ENCODE measurements around the gene ALKBH5. TPM values are rescaled to one million over a fixed set of nuclear protein-coding genes. Genes with fewer than 3 reads are reported as not detected.

Gene ALKBH5
- total RNA-seq, 1 experiment from 2014 or later: 94.5 TPM

DNA sequence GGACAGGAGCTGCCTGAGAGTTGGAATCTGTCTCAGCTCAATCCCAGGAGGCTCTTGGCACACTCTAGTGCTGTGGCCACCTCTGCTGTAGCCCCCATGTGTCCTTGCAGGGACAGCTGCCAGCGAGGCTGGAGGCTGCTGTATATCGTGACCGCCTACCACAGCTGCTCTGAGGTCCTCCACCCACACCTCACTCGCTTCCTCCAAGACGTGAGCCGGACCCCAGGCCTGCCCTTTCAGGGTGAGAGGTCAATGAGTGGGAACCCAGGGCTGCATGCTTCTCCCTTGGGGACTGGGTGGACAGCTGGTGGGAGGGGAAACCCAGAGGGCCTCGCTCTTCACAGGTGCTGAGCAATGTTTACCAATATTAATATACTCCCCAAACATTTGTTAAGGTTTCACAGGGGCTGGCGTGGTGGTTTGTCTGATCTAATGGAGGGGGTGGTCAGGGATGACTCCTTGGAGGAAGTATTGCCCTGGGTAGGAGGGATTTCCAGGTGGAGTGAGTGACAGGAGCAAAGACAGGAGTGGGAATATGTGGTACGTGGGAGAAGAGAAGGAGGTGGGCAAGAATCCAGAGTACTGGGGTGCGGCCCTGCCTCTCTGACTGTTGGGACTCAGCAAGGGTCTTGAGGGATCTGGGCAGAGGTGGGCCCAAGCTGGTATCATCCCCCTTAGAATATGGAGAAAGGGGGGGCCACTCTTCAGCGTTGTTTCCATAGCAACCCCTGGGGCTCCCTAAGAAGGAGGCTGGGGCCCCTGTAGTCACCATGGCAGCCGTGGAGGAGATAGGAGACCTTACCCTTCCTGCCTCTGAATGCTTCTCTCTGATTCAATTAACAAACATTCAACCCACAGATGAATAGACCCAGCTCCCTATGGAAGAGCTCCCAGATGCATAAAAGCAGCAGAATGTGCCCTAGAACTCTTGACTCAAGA is 22.2 kb upstream of the ALKBH5 start:
- Histone ChIP-seq H3K27me3 (ENCODE audit: control insufficient read depth, insufficient read depth, low read length) (no peaks in the 10 kb centered on the region), H3K36me3 (ENCODE audit: control insufficient read depth, insufficient read depth, low read length) (no peaks in the 10 kb centered on the region), H3K9me3 (ENCODE audit: control insufficient read depth, insufficient read depth, low read depth, low read length) (no peaks in the 10 kb centered on the region), H3K4me3 (ENCODE audit: low read depth in 2 of 2, low read length in 2 of 2) (no peak overlapping the region), H3K27ac (ENCODE audit: low read length) (no peak overlapping the region), H3K4me1 (ENCODE audit: control insufficient read depth, insufficient read depth, low read length) (no peaks in the 10 kb centered on the region)
- intact Hi-C loops (cut with micrococcal nuclease; ENCODE audit: unreplicated experiment) (no loop called here), in situ Hi-C loops (cut with HindIII; ENCODE audit: low pct_unique_long_range_greater_than_20kb, low sequenced_read_pairs) (no loop called here)
- DNase-seq (ENCODE audit: low read depth, low spot score) (no peak), ATAC-seq (no peak)
- TF ChIP-seq TCF7L2 (IDR thresholded peaks at IDR 0.05; ENCODE audit: low read depth, low read length) (no peak), POLR2AphosphoS5 (IDR thresholded peaks at IDR 0.05; ENCODE audit: low read depth, low read length) (no peak), SIN3A (IDR thresholded peaks at IDR 0.05; ENCODE audit: borderline replicate concordance, insufficient read depth, low read depth, low read length) (no peak)
- TF ChIP-seq, protein P1, sequence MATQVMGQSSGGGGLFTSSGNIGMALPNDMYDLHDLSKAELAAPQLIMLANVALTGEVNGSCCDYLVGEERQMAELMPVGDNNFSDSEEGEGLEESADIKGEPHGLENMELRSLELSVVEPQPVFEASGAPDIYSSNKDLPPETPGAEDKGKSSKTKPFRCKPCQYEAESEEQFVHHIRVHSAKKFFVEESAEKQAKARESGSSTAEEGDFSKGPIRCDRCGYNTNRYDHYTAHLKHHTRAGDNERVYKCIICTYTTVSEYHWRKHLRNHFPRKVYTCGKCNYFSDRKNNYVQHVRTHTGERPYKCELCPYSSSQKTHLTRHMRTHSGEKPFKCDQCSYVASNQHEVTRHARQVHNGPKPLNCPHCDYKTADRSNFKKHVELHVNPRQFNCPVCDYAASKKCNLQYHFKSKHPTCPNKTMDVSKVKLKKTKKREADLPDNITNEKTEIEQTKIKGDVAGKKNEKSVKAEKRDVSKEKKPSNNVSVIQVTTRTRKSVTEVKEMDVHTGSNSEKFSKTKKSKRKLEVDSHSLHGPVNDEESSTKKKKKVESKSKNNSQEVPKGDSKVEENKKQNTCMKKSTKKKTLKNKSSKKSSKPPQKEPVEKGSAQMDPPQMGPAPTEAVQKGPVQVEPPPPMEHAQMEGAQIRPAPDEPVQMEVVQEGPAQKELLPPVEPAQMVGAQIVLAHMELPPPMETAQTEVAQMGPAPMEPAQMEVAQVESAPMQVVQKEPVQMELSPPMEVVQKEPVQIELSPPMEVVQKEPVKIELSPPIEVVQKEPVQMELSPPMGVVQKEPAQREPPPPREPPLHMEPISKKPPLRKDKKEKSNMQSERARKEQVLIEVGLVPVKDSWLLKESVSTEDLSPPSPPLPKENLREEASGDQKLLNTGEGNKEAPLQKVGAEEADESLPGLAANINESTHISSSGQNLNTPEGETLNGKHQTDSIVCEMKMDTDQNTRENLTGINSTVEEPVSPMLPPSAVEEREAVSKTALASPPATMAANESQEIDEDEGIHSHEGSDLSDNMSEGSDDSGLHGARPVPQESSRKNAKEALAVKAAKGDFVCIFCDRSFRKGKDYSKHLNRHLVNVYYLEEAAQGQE (IDR thresholded peaks at IDR 0.05; ENCODE audit: insufficient read depth in 1 of 2, low read depth in 2 of 2, low read length in 1 of 2): no peak
- TF ChIP-seq, protein P2, sequence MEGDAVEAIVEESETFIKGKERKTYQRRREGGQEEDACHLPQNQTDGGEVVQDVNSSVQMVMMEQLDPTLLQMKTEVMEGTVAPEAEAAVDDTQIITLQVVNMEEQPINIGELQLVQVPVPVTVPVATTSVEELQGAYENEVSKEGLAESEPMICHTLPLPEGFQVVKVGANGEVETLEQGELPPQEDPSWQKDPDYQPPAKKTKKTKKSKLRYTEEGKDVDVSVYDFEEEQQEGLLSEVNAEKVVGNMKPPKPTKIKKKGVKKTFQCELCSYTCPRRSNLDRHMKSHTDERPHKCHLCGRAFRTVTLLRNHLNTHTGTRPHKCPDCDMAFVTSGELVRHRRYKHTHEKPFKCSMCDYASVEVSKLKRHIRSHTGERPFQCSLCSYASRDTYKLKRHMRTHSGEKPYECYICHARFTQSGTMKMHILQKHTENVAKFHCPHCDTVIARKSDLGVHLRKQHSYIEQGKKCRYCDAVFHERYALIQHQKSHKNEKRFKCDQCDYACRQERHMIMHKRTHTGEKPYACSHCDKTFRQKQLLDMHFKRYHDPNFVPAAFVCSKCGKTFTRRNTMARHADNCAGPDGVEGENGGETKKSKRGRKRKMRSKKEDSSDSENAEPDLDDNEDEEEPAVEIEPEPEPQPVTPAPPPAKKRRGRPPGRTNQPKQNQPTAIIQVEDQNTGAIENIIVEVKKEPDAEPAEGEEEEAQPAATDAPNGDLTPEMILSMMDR (IDR thresholded peaks at IDR 0.05): no peak
- CTCF ChIA-PET: no interaction called here
- POLR2A ChIA-PET: no interaction called here
- BruUV-seq (replicated peaks): no TSS peak

DNA sequence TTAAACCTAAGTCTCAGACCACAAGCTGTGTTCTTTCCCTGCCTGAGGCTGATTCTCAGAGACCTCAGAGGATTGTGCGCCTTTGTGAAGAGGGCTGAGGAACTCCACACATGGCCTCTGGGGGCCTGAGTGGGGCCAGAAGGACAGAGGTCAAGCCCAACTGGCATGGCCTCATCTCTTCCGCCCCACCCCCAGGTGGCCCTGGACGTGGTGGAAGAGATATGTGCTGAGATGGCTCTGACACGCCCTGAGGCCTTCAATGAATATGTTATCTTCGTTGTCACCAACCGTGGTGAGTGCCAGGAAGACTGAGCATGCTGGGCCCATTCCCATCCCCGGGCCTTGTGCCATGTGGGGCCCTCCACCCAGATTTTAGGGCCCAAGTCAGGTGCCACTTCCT is 20.1 kb upstream of the ALKBH5 start:
- CTCF ChIA-PET: no interaction called here

More for the DNA sequence above, 20.1 kb upstream of the ALKBH5 start:
- in situ Hi-C loops (cut with HindIII; ENCODE audit: low pct_unique_long_range_greater_than_20kb, low sequenced_read_pairs): no loop called here
- no TSS peak for BruUV-seq (replicated peaks)
- intact Hi-C loops (cut with micrococcal nuclease; ENCODE audit: unreplicated experiment): no loop called here
- POLR2A ChIA-PET: no interaction called here
- ATAC-seq (no peak), DNase-seq (ENCODE audit: low read depth, low spot score) (no peak)
- H3K27ac ChIP-seq (ENCODE audit: low read length): no peak overlapping the region
- no peaks in the 10 kb centered on the region for H3K4me1 ChIP-seq (ENCODE audit: control insufficient read depth, insufficient read depth, low read length)
- TF ChIP-seq TCF7L2 (IDR thresholded peaks at IDR 0.05; ENCODE audit: low read depth, low read length): no peak
- TF ChIP-seq, protein P1 (IDR thresholded peaks at IDR 0.05; ENCODE audit: insufficient read depth in 1 of 2, low read depth in 2 of 2, low read length in 1 of 2): no peak
- no peaks in the 10 kb centered on the region for H3K27me3 ChIP-seq (ENCODE audit: control insufficient read depth, insufficient read depth, low read length)
- H3K36me3 ChIP-seq (ENCODE audit: control insufficient read depth, insufficient read depth, low read length): no peaks in the 10 kb centered on the region
- H3K4me3 ChIP-seq (ENCODE audit: low read depth in 2 of 2, low read length in 2 of 2): no peak overlapping the region
- no peaks in the 10 kb centered on the region for H3K9me3 ChIP-seq (ENCODE audit: control insufficient read depth, insufficient read depth, low read depth, low read length)
